Stimulated activated CD4-positive, alpha-beta T cell treated with anti-CD3 and anti-CD28 coated beads, Interleukin-2, amount 100 ng/mL, for 24 hours (primary cell): Measurements from ENCODE around the gene TMEM184A.

Source experiments
- DNase-seq, 2 donors: peaks; one replicate each; pipeline ENCODE4 v3.0.0-alpha.2; 2020

Gene TMEM184A

DNA sequence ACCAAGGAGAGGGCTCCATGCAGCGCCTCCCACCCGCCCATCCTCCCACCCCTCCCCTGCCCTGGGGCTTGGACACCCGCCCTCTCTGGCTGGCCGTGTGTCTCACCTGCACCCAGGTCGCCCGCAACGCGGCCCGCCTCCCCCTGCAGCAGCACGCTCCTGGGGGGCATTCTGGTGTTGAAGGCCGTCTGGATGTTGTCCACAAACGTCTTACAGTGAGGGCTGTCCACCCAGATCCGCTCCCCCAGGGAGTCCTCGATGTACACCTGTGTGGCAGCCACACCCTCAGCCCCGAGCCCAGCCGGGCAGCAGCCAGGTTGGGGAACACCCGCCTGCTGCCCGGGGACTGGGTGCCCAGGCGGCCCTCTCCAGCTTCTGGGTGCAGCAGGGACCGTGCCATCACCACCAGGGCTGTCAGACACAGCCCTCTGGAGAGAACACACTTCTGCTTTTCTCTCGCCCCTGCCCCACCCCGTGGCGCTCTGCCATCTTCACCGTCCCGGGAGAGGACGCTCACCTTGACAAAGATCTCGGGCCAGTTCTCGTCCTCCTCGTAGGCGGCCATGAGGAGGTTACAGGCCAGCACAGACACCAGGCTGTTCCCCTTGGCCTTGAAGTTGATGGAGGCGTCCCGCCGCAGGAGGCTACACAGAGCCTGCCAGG, 56.5 kb downstream of the TMEM184A start:
- DNase-seq = no peak

DNA sequence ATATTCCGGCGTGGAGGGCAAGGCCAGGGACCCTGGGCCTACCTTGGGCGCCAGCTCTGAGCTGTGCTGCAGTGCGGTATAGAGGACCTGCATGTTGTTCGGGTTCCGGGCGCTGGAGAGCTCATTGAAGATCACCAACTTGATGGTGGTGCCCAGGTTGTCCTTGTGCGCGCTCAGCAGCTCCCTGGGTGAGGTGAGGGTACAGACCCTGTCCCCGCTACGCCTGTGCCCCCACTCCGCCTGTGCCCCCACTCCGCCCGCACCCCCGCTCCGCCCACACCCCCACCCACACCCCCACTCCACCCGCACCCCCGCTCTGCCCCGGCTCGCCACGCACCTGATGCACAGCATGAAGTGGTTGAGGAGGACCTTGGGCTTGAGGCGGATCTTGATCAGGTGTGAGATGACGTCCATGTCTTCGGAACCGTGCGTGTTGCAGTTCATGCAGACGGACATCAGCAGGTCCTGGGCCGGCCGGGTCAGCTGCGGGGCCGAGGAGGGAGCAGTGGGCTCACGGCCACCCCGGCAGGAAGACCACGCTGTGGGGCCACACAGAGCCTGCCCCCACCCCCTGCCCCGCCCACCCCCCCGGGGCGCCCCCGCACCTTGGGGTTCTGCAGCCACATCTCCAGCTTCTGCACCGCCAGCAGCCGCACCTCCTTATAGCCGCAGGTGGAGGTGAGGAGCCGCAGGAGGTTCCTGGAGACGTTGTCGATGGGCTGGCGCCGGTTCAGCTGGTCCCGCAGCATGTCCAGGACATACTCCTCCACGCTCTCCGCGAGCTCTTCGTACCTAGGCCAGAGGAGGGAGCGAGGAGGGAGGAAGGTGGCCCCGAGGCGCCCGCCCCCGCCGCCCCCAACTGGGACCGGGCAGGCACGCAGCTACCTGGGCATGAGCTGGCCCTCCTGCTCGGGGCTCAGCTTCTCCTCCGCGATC, 57.4 kb downstream of the TMEM184A start:
- no peak for DNase-seq

DNA sequence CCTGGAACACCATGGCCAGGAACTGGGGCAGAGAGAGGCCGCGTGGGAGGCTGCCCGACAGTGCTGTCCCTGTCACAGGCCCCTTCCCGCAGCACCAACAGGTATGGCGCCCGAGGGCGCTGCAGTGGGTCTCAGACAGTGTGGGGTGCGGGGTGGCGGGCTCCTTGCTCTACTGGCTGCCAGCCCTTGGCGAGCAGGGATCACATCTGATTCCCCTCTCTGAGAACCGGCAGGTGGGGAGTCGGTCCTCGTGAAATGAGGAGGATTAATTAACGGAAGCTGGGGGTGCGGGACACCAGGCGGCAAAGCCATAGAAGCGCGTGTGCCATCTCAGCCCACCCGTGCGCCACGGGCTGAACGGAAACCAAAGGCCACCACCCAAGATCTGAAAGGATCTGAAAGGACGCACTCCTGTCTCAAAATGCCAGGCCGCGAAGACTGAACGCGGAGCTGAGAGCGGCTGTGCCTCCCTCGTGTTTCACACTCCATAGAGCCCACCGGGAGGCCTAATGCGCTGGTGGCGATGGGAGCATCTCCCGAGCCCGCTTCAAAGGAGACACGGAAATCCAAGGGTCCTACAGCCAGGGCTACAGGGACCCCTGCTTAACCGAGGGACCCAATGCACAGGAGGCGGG, 58.6 kb downstream of the TMEM184A start:
- no peak for DNase-seq

DNA sequence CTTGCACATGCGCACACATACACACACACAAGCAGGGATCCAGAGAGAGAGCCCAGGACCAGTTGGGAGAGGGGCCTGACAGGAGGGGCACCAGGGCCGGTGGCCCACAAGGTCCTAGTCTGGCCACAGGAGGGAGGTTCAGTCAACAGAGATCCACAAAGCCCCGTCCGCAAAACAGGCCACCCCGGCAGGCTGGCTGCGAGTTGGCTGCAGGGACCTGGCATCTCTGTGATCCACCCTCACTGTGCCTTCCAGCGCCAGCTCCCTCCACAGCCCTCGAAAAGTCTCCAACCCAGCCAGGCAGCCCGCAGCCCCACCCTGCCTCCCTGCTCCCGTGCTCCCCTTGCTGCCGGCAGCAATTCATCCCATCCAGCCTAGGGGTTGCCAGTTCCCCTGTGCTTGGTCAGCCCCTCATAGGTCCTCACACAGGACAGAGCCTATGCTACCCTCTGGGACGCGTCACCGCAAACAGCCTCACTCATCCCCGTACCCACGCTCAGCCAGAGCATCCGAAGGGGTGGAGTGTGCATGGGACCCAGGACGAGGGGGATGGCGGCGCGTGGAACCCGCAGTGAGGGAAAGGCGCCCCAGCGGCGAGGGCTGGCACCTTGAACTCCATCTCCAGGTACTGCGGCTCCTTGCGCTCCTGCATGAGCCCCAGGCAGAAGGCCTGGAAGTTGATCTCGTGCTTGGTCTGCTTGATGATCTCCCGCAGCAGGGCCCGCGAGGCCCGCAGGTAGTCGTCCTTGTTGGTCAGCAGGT, 59.3 kb downstream of the TMEM184A start:
- DNase-seq = no peak

DNA sequence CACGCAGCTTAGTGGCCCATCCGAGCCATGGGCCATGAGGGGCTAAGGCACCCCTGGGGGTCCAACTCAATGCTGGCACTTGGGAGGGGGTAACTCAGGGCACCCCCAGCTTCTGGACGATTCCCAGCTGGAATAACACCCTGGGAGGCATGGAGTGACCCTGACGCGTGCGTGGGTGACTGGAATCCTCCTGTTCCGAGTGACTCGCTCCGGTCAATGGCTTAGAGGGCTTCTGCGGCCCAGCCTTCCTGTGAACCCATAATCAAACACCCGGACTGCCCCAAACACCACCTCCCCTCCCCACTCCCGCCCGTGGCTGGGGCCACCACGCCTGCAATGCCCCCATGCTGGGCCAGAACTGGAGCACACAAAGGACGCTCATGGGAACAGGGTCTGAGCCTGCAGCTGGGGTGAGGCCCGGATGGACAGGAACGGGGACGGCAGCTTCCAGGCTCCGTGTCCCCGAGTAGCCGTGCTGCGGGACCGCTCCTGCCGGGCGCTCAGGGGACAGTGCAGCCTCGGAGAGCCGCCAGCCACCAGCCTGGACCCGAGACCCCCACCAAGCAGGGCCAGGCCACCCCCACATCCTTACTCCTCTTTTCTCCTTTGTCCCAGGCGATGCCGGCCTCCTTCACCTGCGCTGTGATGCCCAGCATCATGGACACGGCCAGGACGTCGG, 60.3 kb downstream of the TMEM184A start:
- no peak for DNase-seq

DNA sequence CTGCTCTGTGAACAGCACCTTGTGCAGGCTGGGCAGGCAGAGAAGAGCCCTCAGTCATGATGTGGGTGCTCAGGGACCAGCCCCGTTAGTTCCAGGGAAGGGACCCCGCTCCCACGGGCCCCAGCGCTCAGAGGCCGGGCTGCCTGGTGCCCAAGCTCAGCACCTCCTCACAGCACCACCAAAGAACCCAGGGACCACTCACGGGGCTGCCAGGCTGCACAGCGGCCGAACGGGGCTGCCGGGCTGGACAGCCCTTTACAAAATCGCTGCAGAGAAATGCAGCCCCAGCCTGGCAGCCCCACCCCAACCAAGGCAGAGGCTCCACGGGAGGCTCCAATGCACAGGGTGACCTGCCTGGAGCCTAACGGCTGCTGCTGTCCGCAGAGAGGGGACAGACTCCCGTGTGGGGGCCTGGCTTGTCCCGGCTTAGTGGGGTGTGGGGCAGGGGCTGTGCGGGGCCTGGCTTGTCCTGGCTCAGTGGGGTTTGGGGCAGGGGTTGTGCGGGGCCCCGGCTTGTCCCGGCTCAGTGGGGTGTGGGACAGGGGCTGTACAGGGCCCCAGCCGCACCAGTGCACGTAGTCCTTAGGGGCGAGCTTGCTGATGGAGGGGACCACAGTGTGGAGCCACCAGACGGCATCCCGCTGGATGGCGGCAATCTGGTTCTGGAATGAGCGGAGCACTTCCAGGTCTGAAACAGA, 61.0 kb downstream of the TMEM184A start:
- no peak for DNase-seq

DNA sequence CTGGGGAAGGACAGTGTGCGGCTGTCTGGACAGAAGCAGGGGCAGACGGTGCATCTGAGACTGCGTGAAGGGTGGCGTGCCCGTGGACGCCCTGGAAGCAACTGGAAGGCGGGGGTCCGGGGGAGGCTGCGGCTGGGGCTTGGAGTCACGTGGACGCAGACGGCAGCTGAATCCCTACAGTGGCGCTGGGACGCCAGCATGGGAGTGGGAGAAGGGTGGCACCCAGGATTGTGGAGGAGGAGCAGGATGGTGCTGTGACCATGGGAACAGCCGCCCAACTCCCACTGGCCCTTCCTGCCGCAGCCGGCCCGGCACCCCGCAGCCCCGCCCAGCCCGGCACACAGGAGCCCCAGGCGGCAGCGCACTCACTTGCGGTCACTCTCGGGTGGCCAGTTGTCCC, 61.6 kb downstream of the TMEM184A start:
- DNase-seq = no peak

DNA sequence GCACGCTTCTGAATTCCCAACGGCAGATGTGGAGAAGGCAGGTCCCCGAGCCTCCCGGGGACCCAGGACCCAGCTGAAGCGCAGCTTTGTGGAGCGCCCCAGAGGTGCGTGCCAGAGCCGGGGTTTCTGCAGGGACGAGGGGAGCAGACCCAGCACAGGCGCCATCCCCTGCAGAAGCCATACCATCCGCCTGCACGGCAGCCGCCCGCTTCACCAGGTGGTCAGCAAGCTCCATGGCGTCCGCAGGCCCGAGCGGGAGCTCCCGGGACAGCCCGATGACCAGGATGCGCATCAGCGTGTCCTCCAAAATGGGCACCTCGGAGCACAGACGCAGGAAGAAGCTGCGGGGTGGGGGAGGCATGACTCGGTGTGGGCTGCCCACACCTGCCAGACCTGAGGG, 62.4 kb downstream of the TMEM184A start:
- no peak for DNase-seq

DNA sequence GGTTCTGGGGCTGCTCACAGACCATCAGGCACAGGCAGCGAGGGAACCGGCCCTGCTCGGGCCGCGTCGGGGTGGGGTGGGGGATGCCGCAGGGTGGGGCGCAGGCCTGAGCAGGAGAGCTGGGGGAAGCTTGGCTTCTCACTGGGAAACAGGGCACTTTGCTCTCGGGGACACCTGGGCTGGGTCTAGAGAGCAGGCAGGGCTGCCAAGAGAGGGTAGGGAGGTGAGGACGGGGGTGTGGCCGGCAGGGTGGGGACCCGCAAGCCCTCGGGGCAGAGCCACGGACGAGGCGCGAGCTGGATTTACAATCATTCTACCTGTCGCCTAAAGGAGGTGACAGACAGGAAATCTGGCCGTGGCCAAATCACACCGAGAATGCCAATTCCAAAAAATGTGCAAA, 62.9 kb downstream of the TMEM184A start:
- no peak for DNase-seq

DNA sequence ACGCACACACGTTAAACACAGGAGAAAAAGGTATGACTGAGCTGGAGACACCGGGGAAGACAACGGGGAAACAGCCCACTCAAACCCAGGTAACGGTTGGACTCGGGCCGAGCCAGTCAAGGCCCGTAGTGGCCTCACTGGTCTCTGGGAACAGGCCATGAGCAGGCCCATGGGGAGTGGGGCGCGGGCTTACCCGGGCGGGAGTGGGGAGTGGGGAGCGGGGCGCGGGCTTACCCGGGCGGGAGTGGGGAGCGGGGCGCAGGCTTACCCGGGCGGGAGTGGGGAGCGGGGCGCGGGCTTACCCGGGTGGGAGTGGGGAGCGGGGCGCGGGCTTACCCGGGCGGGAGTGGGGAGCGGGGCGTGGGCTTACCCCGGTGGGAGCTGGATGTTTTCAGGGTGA, 63.4 kb downstream of the TMEM184A start:
- no peak for DNase-seq
